HG03108 (cell line): ENCODE data around the gene HDC.

Source experiments
- ATAC-seq: cut with Tn5 transposase; IDR thresholded peaks from one replicate; pipeline ENCODE4 v1.9.1; 2021; ENCODE audit warnings: moderate library complexity; ENCODE audit not compliant: unreplicated experiment

HDC gene

GRCh38 chr15:50256188-50257041 is 9.1 kb downstream of the HDC start:
- no peak for ATAC-seq

GRCh38 chr15:50252556-50252955 is 13.0 kb downstream of the HDC start:
- ATAC-seq = no peak

GRCh38 chr15:50251638-50252182 is 13.8 kb downstream of the HDC start:
- ATAC-seq = no peak

- ATAC-seq = no peak
Measured at GRCh38 chr15:50250760-50251394, 14.6 kb downstream of the HDC start.

- no peak for ATAC-seq
Measured at GRCh38 chr15:50249704-50250103, 15.8 kb downstream of the HDC start.

GRCh38 chr15:50248994-50249582 is 16.4 kb downstream of the HDC start:
- ATAC-seq = no peak

GRCh38 chr15:50247819-50248655 is 17.5 kb downstream of the HDC start:
- ATAC-seq = peak; percentile 77

GRCh38 chr15:50246631-50247030 is 18.9 kb downstream of the HDC start:
- no peak for ATAC-seq

- ATAC-seq = no peak
Measured at GRCh38 chr15:50244959-50245624, 20.4 kb downstream of the HDC start.

- no peak for ATAC-seq
Measured at GRCh38 chr15:50244153-50244552, 21.4 kb downstream of the HDC start.

GRCh38 chr15:50241684-50242450 is 23.7 kb downstream of the HDC start:
- no peak for ATAC-seq

- ATAC-seq = no peak
Measured at GRCh38 chr15:50238255-50238654, 27.3 kb downstream of the HDC start.

GRCh38 chr15:50236433-50236832 is 29.1 kb downstream of the HDC start:
- no peak for ATAC-seq

GRCh38 chr15:50235794-50236193 is 29.7 kb downstream of the HDC start:
- ATAC-seq = no peak

GRCh38 chr15:50234764-50235163 is 30.8 kb downstream of the HDC start:
- no peak for ATAC-seq

- ATAC-seq = no peak
Measured at GRCh38 chr15:50233192-50233736, 32.3 kb downstream of the HDC start.

GRCh38 chr15:50232791-50233190 is 32.7 kb downstream of the HDC start:
- ATAC-seq = no peak

GRCh38 chr15:50231761-50232160 is 33.8 kb downstream of the HDC start:
- ATAC-seq = no peak

GRCh38 chr15:50229336-50229735 is 36.2 kb downstream of the HDC start:
- ATAC-seq = no peak
